Measurements from ENCODE around the gene FAM13A. TPM values are rescaled to one million over a fixed set of nuclear protein-coding genes. Genes with fewer than 3 reads are reported as not detected.

The FAM13A gene
- polyA plus RNA-seq, 1 donor from 2014 or later = 4.0 TPM

GRCh38 chr4:88702782-88703181, 354.2 kb downstream of the FAM13A start:
- Histone ChIP-seq H3K27ac (ENCODE audit: low read length) (no peak overlapping the region), H3K9me2 (ENCODE audit: insufficient read depth, low read length) (no peaks in the 10 kb centered on the region), H3K9ac (ENCODE audit: low read length) (no peak overlapping the region), H2AFZ (ENCODE audit: low read depth, low read length) (no peak overlapping the region), H3K79me2 (replicated peaks; ENCODE audit: insufficient read depth, low read length) (no peaks in the 10 kb centered on the region), H3K36me3 (ENCODE audit: insufficient read depth, low read length) (peaks cover 6% of the 10 kb centered on the region), H4K20me1 (ENCODE audit: insufficient read depth) (no peaks in the 10 kb centered on the region), H3K27me3 (ENCODE audit: insufficient read depth, low read depth, low read length) (no peaks in the 10 kb centered on the region), H3K9me3 (ENCODE audit: low read length) (no peaks in the 10 kb centered on the region), H3F3A (ENCODE audit: insufficient read depth, low read length, poor library complexity, severe bottlenecking) (no peaks in the 10 kb centered on the region), H3K4me3 (ENCODE audit: low read length) (no peak overlapping the region), H3K4me2 (ENCODE audit: low read length) (no peak overlapping the region)
- no peak for TF ChIP-seq EP300 (conservative IDR thresholded peaks at IDR 0.05; ENCODE audit: poor library complexity, severe bottlenecking)
- TF ChIP-seq SMC3 (conservative IDR thresholded peaks at IDR 0.05; ENCODE audit: poor library complexity) = no peak
- no peak for TF ChIP-seq EZH2 (IDR thresholded peaks at IDR 0.05; ENCODE audit: borderline replicate concordance, insufficient read depth, low read length, poor library complexity, severe bottlenecking)

- Histone ChIP-seq H3K9me3 (ENCODE audit: low read length) (no peaks in the 10 kb centered on the region), H3K4me3 (ENCODE audit: low read length) (no peak overlapping the region), H3K79me2 (replicated peaks; ENCODE audit: insufficient read depth, low read length) (no peaks in the 10 kb centered on the region), H3K4me2 (ENCODE audit: low read length) (no peak overlapping the region), H4K20me1 (ENCODE audit: insufficient read depth) (no peaks in the 10 kb centered on the region), H3K27ac (ENCODE audit: low read length) (no peak overlapping the region), H3K9me2 (ENCODE audit: insufficient read depth, low read length) (no peaks in the 10 kb centered on the region), H3K9ac (ENCODE audit: low read length) (no peak overlapping the region), H2AFZ (ENCODE audit: low read depth, low read length) (no peak overlapping the region), H3F3A (ENCODE audit: insufficient read depth, low read length, poor library complexity, severe bottlenecking) (no peaks in the 10 kb centered on the region), H3K36me3 (ENCODE audit: insufficient read depth, low read length) (no peaks in the 10 kb centered on the region), H3K27me3 (ENCODE audit: insufficient read depth, low read depth, low read length) (no peaks in the 10 kb centered on the region)
- TF ChIP-seq RAD21 (conservative IDR thresholded peaks at IDR 0.05) (no peak), EP300 (conservative IDR thresholded peaks at IDR 0.05; ENCODE audit: poor library complexity, severe bottlenecking) (no peak), TAF1 (IDR thresholded peaks at IDR 0.05; ENCODE audit: low read depth) (no peak), POLR2AphosphoS5 (IDR thresholded peaks at IDR 0.05) (no peak), MXI1 (conservative IDR thresholded peaks at IDR 0.05; ENCODE audit: poor library complexity, severe bottlenecking) (no peak), CTCF (IDR thresholded peaks at IDR 0.05; ENCODE audit: poor library complexity, severe bottlenecking) (no peak), SMC3 (conservative IDR thresholded peaks at IDR 0.05; ENCODE audit: poor library complexity) (no peak), EZH2 (IDR thresholded peaks at IDR 0.05; ENCODE audit: borderline replicate concordance, insufficient read depth, low read length, poor library complexity, severe bottlenecking) (no peak), REST (IDR thresholded peaks at IDR 0.05; ENCODE audit: borderline replicate concordance) (no peak)
Observed at GRCh38 chr4:88698519-88698918, 358.5 kb downstream of the FAM13A start.
